ENCODE data around the gene LRRIQ4. TPM values are rescaled to one million over a fixed set of nuclear protein-coding genes. Genes with fewer than 3 reads are reported as not detected.

The LRRIQ4 gene
- total RNA-seq, 4 donors from 2014 or later: 0.22 to 0.38 TPM; not detected in 2

DNA sequence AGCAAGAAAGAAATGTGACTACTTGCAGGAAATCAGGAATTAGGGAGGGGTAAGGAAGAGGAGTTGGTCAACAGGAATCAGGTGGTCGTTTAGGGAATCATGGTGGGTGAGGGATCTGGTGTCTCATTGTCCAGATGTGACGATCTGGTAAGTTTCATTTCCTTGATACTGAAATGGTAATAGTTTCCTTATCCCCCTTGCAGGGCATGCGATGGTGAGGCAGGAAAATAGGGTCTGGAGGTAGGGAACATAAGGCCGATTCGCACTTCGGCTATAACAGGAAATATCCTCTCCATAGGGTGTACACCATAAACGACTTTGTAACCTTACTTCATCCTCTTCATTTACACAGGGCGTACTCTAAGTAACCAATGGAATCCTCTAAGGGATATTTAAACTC lies 608 bp downstream of the LRRIQ4 start:
- TF ChIP-seq, protein P1, sequence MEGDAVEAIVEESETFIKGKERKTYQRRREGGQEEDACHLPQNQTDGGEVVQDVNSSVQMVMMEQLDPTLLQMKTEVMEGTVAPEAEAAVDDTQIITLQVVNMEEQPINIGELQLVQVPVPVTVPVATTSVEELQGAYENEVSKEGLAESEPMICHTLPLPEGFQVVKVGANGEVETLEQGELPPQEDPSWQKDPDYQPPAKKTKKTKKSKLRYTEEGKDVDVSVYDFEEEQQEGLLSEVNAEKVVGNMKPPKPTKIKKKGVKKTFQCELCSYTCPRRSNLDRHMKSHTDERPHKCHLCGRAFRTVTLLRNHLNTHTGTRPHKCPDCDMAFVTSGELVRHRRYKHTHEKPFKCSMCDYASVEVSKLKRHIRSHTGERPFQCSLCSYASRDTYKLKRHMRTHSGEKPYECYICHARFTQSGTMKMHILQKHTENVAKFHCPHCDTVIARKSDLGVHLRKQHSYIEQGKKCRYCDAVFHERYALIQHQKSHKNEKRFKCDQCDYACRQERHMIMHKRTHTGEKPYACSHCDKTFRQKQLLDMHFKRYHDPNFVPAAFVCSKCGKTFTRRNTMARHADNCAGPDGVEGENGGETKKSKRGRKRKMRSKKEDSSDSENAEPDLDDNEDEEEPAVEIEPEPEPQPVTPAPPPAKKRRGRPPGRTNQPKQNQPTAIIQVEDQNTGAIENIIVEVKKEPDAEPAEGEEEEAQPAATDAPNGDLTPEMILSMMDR (IDR thresholded peaks at IDR 0.05; ENCODE audit: low read depth): no peak

DNA sequence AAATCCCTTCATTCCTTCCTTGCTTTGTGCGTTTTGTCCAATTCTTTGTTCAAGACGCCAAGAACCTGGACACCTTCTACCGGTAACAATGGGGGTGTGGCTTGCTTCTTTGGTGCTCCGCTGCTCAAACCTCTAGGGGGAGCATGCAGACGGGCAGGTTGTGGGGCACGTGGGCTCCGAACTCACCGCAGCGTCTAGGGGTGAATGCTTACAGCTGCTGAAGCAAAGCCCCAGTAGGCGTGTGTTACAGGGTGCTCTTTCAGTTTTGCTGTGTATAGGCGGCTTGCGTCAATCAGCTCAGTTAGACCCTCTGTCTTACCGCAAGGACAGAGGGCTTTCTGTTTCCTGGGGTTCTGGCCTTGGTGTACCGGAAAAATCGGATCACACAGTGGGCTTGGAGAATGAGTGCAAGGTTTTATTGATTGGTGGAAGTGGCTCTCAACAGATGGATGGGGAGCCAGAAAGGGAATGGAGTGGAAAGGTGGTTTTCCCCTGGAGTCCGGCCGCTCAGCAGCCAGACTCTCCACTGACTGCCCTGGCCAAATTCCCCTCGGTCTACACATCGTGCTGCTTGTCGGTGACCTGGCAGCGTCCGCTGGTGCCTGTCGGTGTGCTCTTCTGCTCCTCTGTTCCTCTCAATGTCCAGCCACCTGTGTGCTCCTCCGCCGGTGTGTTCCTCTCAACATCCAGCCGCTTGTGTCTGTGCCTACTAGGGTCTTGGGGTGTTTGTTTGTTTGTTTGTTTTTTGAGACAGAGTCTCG lies 1.3 kb downstream of the LRRIQ4 start:
- TF ChIP-seq, protein P1 (IDR thresholded peaks at IDR 0.05; ENCODE audit: low read depth): no peak

DNA sequence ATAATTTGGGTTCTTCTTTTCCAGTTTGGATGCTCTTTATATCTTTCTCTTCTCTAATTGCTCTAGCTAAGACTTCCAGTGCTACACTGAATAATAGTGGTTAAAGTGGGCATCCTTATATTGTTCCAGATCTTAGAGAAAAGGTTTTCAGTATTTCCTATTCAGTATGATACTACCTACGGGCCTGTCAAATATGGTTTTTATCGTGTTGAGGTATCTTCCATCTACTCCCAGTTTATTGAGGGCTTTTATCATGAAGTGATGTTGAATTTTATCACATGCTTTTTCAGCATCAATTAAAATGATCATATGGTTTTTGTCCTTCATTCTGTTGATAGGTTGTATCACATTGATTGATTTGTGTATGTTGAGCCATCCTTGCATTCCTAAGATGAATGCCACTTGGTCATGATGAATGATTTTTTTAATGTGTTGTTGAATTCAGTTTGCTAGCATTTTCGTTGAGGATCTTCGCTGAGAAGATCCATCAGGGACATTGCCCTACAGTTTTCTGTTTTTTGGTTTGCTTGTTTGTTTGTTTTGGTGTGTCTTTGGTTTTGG lies 3.0 kb downstream of the LRRIQ4 start:
- TF ChIP-seq, protein P1 (IDR thresholded peaks at IDR 0.05; ENCODE audit: low read depth): no peak

DNA sequence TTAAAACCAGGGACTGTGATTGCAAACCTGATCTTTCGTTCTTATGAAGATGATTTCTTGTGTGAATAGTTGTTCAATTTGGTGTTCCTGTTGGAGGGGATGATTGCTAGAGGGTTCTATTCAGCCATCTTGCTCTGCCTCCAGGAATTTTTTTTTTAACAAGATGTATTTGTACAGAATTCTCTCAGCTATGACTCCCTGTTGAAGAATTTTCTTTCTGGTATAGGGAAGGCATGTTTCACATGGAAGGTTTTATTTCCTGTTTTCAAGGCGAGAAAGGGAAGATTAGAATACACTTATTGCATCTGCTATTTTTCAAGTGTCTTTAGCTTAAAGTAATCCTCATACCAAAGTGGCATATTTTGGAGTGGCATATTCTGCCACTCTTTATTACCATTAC lies 5.6 kb downstream of the LRRIQ4 start:
- TF ChIP-seq, protein P1 (IDR thresholded peaks at IDR 0.05; ENCODE audit: low read depth): no peak

DNA sequence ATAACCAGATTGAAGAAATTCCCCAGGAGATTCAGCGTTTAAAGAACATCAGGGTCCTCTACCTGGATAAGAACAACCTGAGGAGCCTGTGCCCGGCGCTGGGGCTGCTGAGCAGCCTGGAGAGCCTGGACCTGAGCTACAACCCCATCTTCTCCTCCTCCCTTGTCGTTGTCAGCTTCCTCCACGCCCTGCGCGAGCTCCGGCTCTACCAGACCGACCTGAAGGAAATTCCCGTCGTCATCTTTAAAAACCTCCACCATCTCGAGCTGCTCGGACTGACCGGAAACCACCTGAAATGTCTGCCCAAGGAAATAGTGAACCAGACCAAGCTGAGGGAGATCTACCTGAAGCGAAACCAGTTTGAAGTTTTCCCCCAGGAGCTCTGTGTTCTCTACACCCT lies 9.4 kb downstream of the LRRIQ4 start:
- TF ChIP-seq, protein P1 (IDR thresholded peaks at IDR 0.05; ENCODE audit: low read depth): no peak

DNA sequence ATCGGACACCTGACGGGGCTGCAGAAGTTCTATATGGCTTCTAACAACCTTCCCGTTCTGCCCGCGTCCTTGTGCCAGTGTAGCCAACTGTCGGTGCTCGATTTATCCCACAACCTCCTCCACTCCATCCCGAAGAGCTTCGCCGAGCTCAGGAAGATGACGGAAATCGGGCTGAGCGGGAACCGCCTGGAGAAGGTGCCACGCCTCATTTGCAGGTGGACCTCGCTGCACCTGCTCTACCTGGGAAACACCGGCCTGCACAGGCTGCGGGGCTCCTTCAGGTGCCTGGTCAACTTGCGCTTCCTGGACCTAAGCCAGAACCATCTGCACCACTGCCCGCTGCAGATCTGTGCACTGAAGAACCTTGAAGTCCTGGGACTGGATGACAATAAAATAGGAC lies 9.9 kb downstream of the LRRIQ4 start:
- TF ChIP-seq, protein P1 (IDR thresholded peaks at IDR 0.05; ENCODE audit: low read depth): no peak

DNA sequence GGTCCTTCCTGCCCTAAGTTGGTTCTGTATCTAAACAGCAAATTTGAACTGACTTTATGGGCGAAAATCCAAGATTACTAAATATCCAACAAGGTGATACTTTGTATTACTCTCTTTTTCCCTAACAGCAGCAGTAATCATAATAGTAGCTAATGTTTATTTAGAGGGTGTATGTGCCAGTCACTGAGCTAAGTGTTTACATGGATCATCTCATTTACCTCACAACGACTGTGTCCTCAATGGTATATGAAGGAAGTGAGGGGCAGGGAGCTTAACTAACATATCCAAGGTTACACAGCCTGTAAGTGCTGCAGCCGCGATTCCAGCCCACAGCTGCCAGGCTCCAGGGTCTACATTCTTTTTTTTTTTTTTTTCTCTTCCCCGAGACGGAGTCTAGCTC lies 10.3 kb downstream of the LRRIQ4 start:
- TF ChIP-seq, protein P1 (IDR thresholded peaks at IDR 0.05; ENCODE audit: low read depth): no peak
